Urinary bladder (tissue), 4 donors: ENCODE results near the gene CDHR1. TPM values are rescaled to one million over a fixed set of nuclear protein-coding genes. Genes with fewer than 3 reads are reported as not detected.

ENCODE experiments used
- DNase-seq: peaks from one replicate; pipeline ENCODE4 v3.0.0-alpha.2; 2015; ENCODE audit errors: extremely low spot score
- H3K27ac ChIP-seq: one replicate; pipeline ENCODE4 v1.5.1; 2013; ENCODE audit warnings: low read depth, mild to moderate bottlenecking, moderate library complexity
- H3K36me3 ChIP-seq: one replicate; pipeline ENCODE4 v1.6.1; 2013; ENCODE audit warnings: mild to moderate bottlenecking, moderate library complexity; ENCODE audit not compliant: insufficient read depth
- H3K4me1 ChIP-seq: one replicate; pipeline ENCODE4 v1.6.1; 2013; ENCODE audit warnings: mild to moderate bottlenecking, moderate library complexity; ENCODE audit not compliant: insufficient read depth
- H3K4me3 ChIP-seq: one replicate; pipeline ENCODE4 v1.5.1; 2013; ENCODE audit warnings: low read depth, low read length
- WGBS: extraction: QIAGEN DNeasy Blood & Tissue Kit; methylation state at CpG from one replicate; pipeline ENCODE4 v1.1.7; 2013; 5-methylcytosine and 5-hydroxymethylcytosine counted together
- polyA plus RNA-seq: library from polyadenylated mRNA; stranded (reverse); fragments of 200-250 nt; gene quantifications from one replicate; pipeline ENCODE4 v1.2.3, GENCODE V29; 2013
- total RNA-seq: library from RNA; depleted of rRNA; stranded (reverse); fragments of >200 nt; gene quantifications from one replicate; pipeline ENCODE4 v1.2.3, GENCODE V29; 2014
- donor health status: healthy with polysubstance abuse.
- donor health status: healthy.

The CDHR1 gene
- total and polyA plus RNA-seq, 2 donors = 0.08 to 0.32 TPM

- no peak overlapping the region for H3K27ac ChIP-seq
- 74% methylated on average over 4 of the region's 4 CpGs for WGBS
- H3K4me1 ChIP-seq = no peaks in the 10 kb centered on the region
- H3K4me3 ChIP-seq = no peak overlapping the region
- H3K36me3 ChIP-seq = no peaks in the 10 kb centered on the region
- DNase-seq = no peak
Observed at GRCh38 chr10:84235096-84235495, 40.8 kb downstream of the CDHR1 start.

DNA sequence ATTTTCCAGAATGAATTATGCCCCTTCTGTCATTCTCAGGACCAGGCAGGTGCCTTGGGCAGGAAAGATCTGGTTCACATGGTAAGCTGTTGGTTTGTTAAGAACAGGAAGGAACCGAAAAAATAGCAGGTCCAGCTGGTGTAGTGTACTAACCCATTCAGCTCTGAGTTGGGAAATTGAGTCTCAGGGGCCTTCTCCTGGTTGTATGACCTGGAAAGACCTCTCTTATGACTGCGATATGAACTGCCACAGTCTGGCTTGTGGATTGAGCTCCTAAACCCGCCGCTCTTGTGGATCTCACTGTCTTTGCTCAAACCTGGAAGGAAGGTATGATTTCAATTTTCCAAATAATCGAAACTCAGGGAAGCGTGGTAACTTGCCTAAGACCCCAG is 42.5 kb downstream of the CDHR1 start:
- no peak for DNase-seq
- WGBS = 85% methylated on average over 6 of the region's 6 CpGs
- Histone ChIP-seq H3K36me3 (no peaks in the 10 kb centered on the region), H3K4me1 (no peaks in the 10 kb centered on the region), H3K4me3 (no peak overlapping the region), H3K27ac (no peak overlapping the region)

DNA sequence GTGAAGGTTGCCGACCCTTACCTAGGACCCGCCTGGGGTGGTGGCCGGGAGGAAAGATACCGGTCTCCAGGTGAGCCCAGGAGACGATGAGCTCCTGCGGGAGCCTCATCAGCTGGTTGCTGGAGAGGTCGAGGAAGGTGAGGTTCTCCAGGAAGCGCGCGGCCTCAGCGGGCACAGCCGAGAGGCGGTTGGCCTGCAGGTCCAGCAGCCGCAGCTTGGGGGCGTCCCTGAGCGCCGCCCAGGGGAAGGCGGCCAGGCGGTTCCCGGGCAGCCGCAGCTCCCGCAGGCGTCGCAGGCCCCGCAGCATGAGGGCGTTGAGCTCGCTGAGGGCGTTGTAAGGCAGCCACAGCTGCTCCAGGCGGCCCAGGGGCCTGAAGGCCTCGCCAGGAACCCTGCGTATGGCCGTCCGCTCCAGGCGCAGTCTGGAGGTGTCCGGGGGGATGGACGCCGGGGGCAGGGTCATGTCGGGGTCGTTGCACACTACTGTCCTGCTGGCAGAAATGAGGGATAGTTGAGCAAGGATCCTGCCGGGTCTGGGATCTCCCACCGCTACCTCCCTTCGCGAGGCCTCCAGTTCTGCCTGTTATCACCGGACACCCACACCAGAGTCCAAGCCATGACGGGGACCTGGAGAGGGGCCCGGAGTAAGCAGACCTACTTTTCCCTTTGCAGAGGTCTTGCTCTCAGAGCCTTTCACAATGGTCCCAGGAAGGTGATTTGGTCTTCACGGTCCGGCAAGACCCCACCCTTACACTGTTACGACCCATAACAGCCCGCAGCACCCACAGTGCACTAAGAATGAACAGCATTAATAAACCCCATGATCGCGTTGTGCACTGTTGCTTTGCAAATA is 43.1 kb downstream of the CDHR1 start:
- Histone ChIP-seq H3K4me1 (no peaks in the 10 kb centered on the region), H3K4me3 (no peak overlapping the region), H3K27ac (no peak overlapping the region), H3K36me3 (no peaks in the 10 kb centered on the region)
- WGBS = 43% methylated on average over 52 of the region's 52 CpGs
- DNase-seq = no peak

GRCh38 chr10:84238909-84239308 is 44.6 kb downstream of the CDHR1 start:
- WGBS = 79% methylated on average over 3 of the region's 3 CpGs
- Histone ChIP-seq H3K36me3 (no peaks in the 10 kb centered on the region), H3K4me3 (no peak overlapping the region), H3K27ac (no peak overlapping the region), H3K4me1 (no peaks in the 10 kb centered on the region)
- DNase-seq = no peak

GRCh38 chr10:84241185-84241790 is 47.0 kb downstream of the CDHR1 start, which contains the start of gene LRIT1:
Gene LRIT1 (minus strand): TSS chr10:84241546. CDS start chr10:84241439, 107 bp downstream.
- no peak within 1 kb of the TSS for H3K27ac ChIP-seq
- no peak for DNase-seq
- no peaks in the 10 kb centered on the region for H3K4me1 ChIP-seq
- WGBS = 74% methylated on average over 13 of the region's 13 CpGs
- H3K4me3 ChIP-seq = no peak within 1 kb of the TSS
- no peaks in the 10 kb centered on the region for H3K36me3 ChIP-seq

- DNase-seq = no peak
- 94% methylated on average over 3 of the region's 3 CpGs for WGBS
- no peak overlapping the region for H3K4me3 ChIP-seq
- no peaks in the 10 kb centered on the region for H3K36me3 ChIP-seq
- no peaks in the 10 kb centered on the region for H3K4me1 ChIP-seq
- H3K27ac ChIP-seq = no peak overlapping the region
Observed at GRCh38 chr10:84243759-84244158, 49.4 kb downstream of the CDHR1 start.

DNA sequence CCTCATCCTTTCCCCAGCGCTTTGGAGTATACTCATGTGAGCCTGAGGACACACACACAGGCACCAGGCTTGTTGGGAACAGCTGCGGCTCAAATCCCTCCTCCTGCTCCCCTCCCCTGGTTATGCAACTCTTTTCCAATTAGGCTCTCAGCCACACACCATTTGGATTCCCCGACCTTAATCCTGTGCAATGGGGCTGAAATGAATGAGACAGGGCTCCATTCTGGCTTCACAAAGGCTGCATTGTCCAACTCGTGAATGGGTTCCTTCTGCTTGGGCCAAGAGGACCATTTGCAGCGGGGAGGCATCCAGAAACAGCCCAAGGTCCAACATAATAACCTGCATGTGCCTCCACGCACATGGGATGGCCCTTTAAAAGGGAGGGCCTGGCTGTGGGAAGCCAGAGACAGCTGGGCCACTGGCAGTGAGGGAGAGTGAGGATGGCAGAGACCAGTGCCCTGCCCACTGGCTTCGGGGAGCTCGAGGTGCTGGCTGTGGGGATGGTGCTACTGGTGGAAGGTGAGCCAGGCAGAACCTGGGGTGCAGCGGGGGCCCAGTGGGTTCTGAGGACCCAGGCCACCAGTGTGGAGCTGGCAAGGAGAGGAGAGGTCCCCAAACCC is 50.4 kb downstream of the CDHR1 start, which contains the start of gene RGR:
Gene RGR (plus strand): TSS at position 403 of the 620 bp plus-strand sequence. CDS start 38 bp downstream, at position 441.
- H3K4me3 ChIP-seq = no peak within 1 kb of the TSS

DNA sequence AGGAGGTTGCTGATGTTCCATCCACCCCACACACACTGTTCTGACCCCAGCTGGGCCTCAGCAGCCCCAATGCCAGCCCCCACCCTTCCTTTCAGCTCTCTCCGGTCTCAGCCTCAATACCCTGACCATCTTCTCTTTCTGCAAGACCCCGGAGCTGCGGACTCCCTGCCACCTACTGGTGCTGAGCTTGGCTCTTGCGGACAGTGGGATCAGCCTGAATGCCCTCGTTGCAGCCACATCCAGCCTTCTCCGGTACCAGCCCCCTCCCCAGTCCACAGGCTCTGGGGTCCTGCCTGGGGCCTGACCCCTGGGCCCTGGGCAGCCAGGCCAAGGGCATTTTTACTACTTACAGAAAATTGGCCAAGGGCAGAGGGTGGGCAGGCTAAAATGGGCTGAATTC is 53.2 kb downstream of the CDHR1 start:
- WGBS = 78% methylated on average over 6 of the region's 6 CpGs
- no peak for DNase-seq
- no peak overlapping the region for H3K27ac ChIP-seq
- H3K36me3 ChIP-seq = no peaks in the 10 kb centered on the region
- H3K4me1 ChIP-seq = no peaks in the 10 kb centered on the region
- no peak overlapping the region for H3K4me3 ChIP-seq

More for the DNA sequence above, 50.4 kb downstream of the CDHR1 start, which contains the start of gene RGR:
- H3K27ac ChIP-seq = no peak within 1 kb of the TSS
- no peaks in the 10 kb centered on the region for H3K36me3 ChIP-seq
- no peaks in the 10 kb centered on the region for H3K4me1 ChIP-seq
- 51% methylated on average over 9 of the region's 9 CpGs for WGBS
- no peak for DNase-seq

DNA sequence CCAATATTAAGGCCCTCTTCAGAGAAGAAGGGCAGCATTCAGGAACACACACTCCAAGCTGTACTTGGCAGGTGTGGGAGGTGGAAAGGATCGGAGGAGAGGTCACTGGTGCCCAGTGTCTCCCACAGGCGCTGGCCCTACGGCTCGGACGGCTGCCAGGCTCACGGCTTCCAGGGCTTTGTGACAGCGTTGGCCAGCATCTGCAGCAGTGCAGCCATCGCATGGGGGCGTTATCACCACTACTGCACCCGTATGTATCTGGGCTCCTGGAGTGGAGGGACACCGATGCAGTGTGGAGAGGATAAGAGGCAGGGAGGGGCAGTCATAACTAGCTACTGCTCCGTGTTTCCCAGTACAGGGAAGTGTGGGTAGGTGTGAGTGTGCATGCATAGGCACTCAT is 54.5 kb downstream of the CDHR1 start:
- 78% methylated on average over 12 of the region's 12 CpGs for WGBS
- H3K4me1 ChIP-seq = no peaks in the 10 kb centered on the region
- H3K27ac ChIP-seq = no peak overlapping the region
- H3K4me3 ChIP-seq = no peak overlapping the region
- no peaks in the 10 kb centered on the region for H3K36me3 ChIP-seq
- no peak for DNase-seq

DNA sequence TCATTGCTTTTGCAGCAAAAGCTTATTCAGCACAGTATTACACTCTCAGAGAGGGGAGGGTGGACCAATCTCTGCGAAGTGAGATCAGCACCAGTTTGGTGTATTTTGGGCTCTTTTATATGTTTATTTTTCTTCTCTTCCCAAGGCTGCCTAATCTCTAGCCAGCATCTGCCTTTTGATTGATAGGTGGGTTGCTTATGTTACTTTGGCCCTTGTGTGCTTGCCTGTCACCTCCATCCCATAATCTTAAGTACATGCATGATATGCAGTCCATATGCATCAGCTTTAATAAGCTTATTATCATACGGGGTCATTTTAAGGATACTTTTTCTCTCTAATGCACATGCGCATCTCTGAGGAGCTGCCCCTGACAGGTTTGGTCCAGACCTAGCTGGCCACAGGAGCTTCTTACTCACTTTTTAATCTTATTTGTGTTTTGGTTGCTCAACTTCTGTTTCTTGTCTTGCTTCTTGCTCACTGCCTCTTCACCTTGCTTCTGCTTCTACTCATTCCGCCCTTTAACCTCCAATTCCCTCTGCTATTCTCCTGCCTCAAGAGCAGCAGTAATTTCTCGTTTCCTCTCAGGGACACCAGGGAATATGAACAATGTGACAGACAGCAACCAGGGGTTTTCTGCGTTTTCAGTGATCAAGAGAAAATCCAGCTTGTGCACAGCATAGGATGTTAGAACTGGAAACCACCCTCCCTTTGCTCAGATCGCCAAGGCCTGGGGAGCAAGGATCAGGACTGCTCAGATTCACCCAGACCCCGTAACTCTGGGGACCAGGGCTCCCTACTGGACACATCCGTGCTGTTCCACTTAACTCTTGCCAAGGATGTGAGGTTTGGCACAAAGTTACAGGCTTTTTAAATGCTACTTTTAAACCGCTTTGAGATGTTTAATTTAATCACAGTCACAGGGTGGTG is 60.5 kb downstream of the CDHR1 start:
- 52% methylated on average over 10 of the region's 10 CpGs for WGBS
- no peaks in the 10 kb centered on the region for H3K36me3 ChIP-seq
- no peak for DNase-seq

GRCh38 chr10:84256510-84257342 is 62.4 kb downstream of the CDHR1 start:
- Histone ChIP-seq H3K27ac (no peak overlapping the region), H3K4me1 (no peaks in the 10 kb centered on the region), H3K4me3 (no peak overlapping the region), H3K36me3 (no peaks in the 10 kb centered on the region)
- 39% methylated on average over 35 of the region's 35 CpGs for whole genome bisulfite sequencing
- DNase-seq = no peak

More for the DNA sequence above, 60.5 kb downstream of the CDHR1 start:
- no peaks in the 10 kb centered on the region for H3K4me1 ChIP-seq
- no peak overlapping the region for H3K4me3 ChIP-seq
- H3K27ac ChIP-seq = no peak overlapping the region

GRCh38 chr10:84257343-84258020 is 63.1 kb downstream of the CDHR1 start:
- WGBS = 72% methylated on average over 15 of the region's 15 CpGs
- Histone ChIP-seq H3K4me1 (no peaks in the 10 kb centered on the region), H3K36me3 (no peaks in the 10 kb centered on the region), H3K4me3 (no peak overlapping the region), H3K27ac (no peak overlapping the region)
- DNase-seq = no peak
